ENCODE data around the gene CHD5. TPM values are rescaled to one million over a fixed set of nuclear protein-coding genes. Genes with fewer than 3 reads are reported as not detected.

Gene CHD5
- total and polyA plus RNA-seq, 2 of the 13 experiments (the other 11 are each of a cell fraction or from before 2014, with no cell fraction given) = 0.02 to 0.21 TPM

DNA sequence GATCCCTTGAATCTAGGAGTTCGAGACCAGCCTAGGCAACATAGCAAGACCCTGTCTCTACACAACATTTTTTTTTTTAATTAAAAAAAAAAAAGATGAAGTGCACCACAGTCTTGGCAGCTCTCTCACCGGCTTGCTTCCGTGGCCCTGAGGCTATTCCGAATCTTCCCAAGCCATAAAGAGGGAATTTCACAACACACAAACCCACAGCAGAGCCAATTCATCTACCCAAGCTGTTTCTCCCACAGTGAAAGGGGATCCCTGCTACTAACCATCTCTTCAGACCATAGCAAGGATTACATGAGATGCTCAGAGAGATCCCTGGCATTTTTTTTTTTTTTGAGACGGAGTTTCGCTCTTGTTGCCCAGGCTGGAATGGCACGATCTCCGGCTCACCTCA is 8.3 kb upstream of the CHD5 start:
- no peak for TF ChIP-seq ZNF224 (CRISPR knock-in tag; IDR thresholded peaks at IDR 0.05)
- TF ChIP-seq PHF5A (CRISPR knock-in tag; IDR thresholded peaks at IDR 0.05; ENCODE audit: low read depth, unreplicated experiment) = no peak
- no peak for TF ChIP-seq NFE2L1 (CRISPR knock-in tag; IDR thresholded peaks at IDR 0.05; ENCODE audit: borderline replicate concordance)
- TF ChIP-seq THAP8 (CRISPR knock-in tag; IDR thresholded peaks at IDR 0.05; ENCODE audit: borderline replicate concordance) = no peak
- no peak for TF ChIP-seq MXD3 (CRISPR knock-in tag; IDR thresholded peaks at IDR 0.05)
- no peak for TF ChIP-seq HDAC1 (CRISPR knock-in tag; IDR thresholded peaks at IDR 0.05)
- no peak for TF ChIP-seq RBM39 (IDR thresholded peaks at IDR 0.05; ENCODE audit: low read depth, low read length, poor library complexity, severe bottlenecking)
- no peak for TF ChIP-seq MEIS2 (CRISPR knock-in tag; IDR thresholded peaks at IDR 0.05)
- no peak for TF ChIP-seq ZNF672 (CRISPR knock-in tag; IDR thresholded peaks at IDR 0.05)
- no peak for TF ChIP-seq ZNF333 (CRISPR knock-in tag; IDR thresholded peaks at IDR 0.05; ENCODE audit: borderline replicate concordance)
- no peak for TF ChIP-seq RAD51 (IDR thresholded peaks at IDR 0.05; ENCODE audit: borderline replicate concordance)
- TF ChIP-seq ETV6 (CRISPR knock-in tag; conservative IDR thresholded peaks at IDR 0.05) = no peak
- WGBS (ENCODE audit: low lambda C conversion rate) = 97% methylated on average over 8 of the region's 8 CpGs
- intact Hi-C loops (cut with micrococcal nuclease; ENCODE audit: unreplicated experiment) = no loop called here
- in situ Hi-C loops (cut with HindIII; ENCODE audit: extremely low pct_ligation_motif_present, low pct_unique_long_range_greater_than_20kb) = no loop called here
- BruUV-seq (replicated peaks) = no TSS peak
- H3K4me1 ChIP-seq (ENCODE audit: insufficient read depth, low read length) = peaks cover 14% of the 10 kb centered on the region; the same call in 1 of the 2 replicates
- no peak overlapping the region for H3K9ac ChIP-seq (ENCODE audit: insufficient read depth, low read depth, low read length)
- H3K4me3 ChIP-seq (replicated peaks in 1 of 3; ENCODE audit: insufficient read depth in 1 of 3, low read depth in 2 of 3, low read length in 3 of 3) = no peak overlapping the region
- ChIA-PET CTCF (ENCODE audit: low intra/inter-chr PET ratio, low total read pairs) (no interaction called here), POLR2A (no interaction called here)
- peaks cover 30% of the 10 kb centered on the region for H3K79me2 ChIP-seq (ENCODE audit: insufficient read depth, low read length)
- no peak for DNase-seq (ENCODE audit: low spot score)
- H4K20me1 ChIP-seq (ENCODE audit: insufficient read depth, low read length) = peaks cover 53% of the 10 kb centered on the region
- H3K27ac ChIP-seq (ENCODE audit: extremely low read length, insufficient read depth, low read length) = no peak overlapping the region
- no peak overlapping the region for H3K4me2 ChIP-seq (ENCODE audit: low read depth, low read length)
- no peaks in the 10 kb centered on the region for H3K27me3 ChIP-seq (ENCODE audit: control insufficient read depth in 1 of 2, insufficient read depth in 2 of 2, low read length in 2 of 2)
- H3K9me3 ChIP-seq (ENCODE audit: low read length) = no peaks in the 10 kb centered on the region
- no peak overlapping the region for H2AFZ ChIP-seq (ENCODE audit: low read length)
- H3K36me3 ChIP-seq (replicated peaks in 1 of 2; ENCODE audit: control insufficient read depth in 1 of 2, insufficient read depth in 2 of 2, low read length in 2 of 2) = peaks cover 29 to 71% of the 10 kb centered on the region in 2 experiments
- no peak for FAIRE-seq
- ATAC-seq = no peak

All from HepG2 (cell line).